ENCODE measurements around the gene GP1BA. TPM values are rescaled to one million over a fixed set of nuclear protein-coding genes. Genes with fewer than 3 reads are reported as not detected.

Gene GP1BA
- total and polyA plus RNA-seq, 2 donors (not counting 1 experiment from before 2014, with no cell fraction given): 0.06 TPM; not detected in 1

DNA sequence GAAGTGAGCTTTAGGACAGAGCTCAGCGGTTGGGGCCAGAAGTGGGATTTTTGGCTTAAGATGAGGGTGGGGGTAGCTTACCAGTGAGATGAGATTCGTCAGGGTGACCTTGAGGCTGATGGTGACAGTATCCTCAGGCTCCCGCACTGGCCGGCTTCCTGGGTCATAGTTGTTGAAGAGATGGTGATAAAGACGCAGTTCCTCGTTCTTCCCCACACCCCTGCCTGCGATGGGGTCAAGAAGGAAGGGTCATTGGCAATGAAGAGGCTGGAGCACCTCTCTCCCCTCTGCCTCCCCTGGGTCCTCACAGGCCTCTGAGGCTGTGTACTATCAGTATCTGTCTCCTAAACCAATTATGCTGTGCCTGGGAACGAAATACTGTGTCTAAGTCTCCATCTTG is 29.5 kb upstream of the GP1BA start:
- peaks cover 7% of the 10 kb centered on the region for H3K27me3 Mint-ChIP-seq
- peaks cover 45 to 53% of the 10 kb centered on the region in 2 donors for H3K4me1 ChIP-seq (ENCODE audit: control insufficient read depth in 2 of 2, insufficient read depth in 2 of 2, low read length in 2 of 2)
- H3K4me3 ChIP-seq (ENCODE audit: control extremely low read depth in 1 of 5, extremely low read depth in 1 of 5, insufficient read depth in 1 of 5, low read depth in 2 of 5, low read length in 4 of 5): no peak overlapping the region
- intact Hi-C loops (cut with micrococcal nuclease): loop anchor here (5.0 kb wide), 1 partner anchor 335 kb away; no protein-coding TSS in a partner anchor
- no peak for ATAC-seq (ENCODE audit: low read depth)
- WGBS (ENCODE audit: insufficient coverage): 82% methylated on average over 3 of the region's 8 CpGs
- no peak overlapping the region for H2AFZ ChIP-seq (ENCODE audit: insufficient read depth, low read depth, low read length, poor library complexity, severe bottlenecking)
- H3K79me2 ChIP-seq (ENCODE audit: control insufficient read depth, insufficient read depth, low read length): no peaks in the 10 kb centered on the region
- H3K27ac Mint-ChIP-seq: peak overlapping the region; percentile 82
- no peak for TF ChIP-seq CTCF (IDR thresholded peaks at IDR 0.05)
- TF ChIP-seq EZH2 (IDR thresholded peaks at IDR 0.05; ENCODE audit: borderline replicate concordance, insufficient read depth, low read depth, low read length, poor library complexity, severe bottlenecking): no peak
- H3K9me3 Mint-ChIP-seq (ENCODE audit: insufficient read depth): no peaks in the 10 kb centered on the region
- peaks cover 0 to 30% (median 11%) of the 10 kb centered on the region in 4 experiments for H3K27me3 ChIP-seq (replicated peaks in 1 of 4; ENCODE audit: control extremely low read depth in 1 of 4, control insufficient read depth in 3 of 4, insufficient read depth in 4 of 4, low read length in 3 of 4)
- H3K36me3 ChIP-seq (replicated peaks in 1 of 2; ENCODE audit: control extremely low read depth in 1 of 2, control insufficient read depth in 1 of 2, extremely low read depth in 1 of 2, insufficient read depth in 2 of 2, low read length in 1 of 2): no peaks in the 10 kb centered on the region
- peak overlapping the region; percentile 72 for H3K4me3 Mint-ChIP-seq
- H3K9me3 ChIP-seq (ENCODE audit: control extremely low read depth in 1 of 3, control insufficient read depth in 2 of 3, insufficient read depth in 1 of 3, low read length in 2 of 3): peaks cover 0 to 25% (median 0%) of the 10 kb centered on the region in 3 donors
- DNase-seq: no peak
- H4K20me1 ChIP-seq (ENCODE audit: control insufficient read depth, insufficient read depth, low read length, poor library complexity, severe bottlenecking): no peaks in the 10 kb centered on the region
- peak overlapping the region; percentile 98 for H3K4me2 ChIP-seq (replicated peaks; ENCODE audit: low read depth, low read length, poor library complexity, severe bottlenecking)
- peak overlapping the region in 1 of 2 donors; percentile 22 for H3K27ac ChIP-seq (ENCODE audit: low read length in 2 of 2)
- H3K4me1 Mint-ChIP-seq: peaks cover 48% of the 10 kb centered on the region
- ChIA-PET CTCF (interaction anchor here (0.6 to 4.0 kb wide), 18 partner anchors 11 to 687 kb away, joined by 3 to 15 read pairs (median 4); partner anchors contain the start of genes GLTPD2, RNF167, SLC25A11 and SPAG7), POLR2A (interaction anchor here (1.9 to 2.0 kb wide), 2 partner anchors 37 to 65 kb away, joined by 5 read pairs; partner anchors contain the start of genes RNF167, SLC25A11 and SPAG7)
- H3K9ac ChIP-seq (ENCODE audit: low read length): no peak overlapping the region

Measured in B cell (primary cell).